ENCODE data around the gene FKBP8.
"Not testable (repeated sequence)": the region's sequence is repeated elsewhere in the genome, so short reads cannot be mapped to it uniquely, and the experiment has no call there.

The FKBP8 gene

DNA sequence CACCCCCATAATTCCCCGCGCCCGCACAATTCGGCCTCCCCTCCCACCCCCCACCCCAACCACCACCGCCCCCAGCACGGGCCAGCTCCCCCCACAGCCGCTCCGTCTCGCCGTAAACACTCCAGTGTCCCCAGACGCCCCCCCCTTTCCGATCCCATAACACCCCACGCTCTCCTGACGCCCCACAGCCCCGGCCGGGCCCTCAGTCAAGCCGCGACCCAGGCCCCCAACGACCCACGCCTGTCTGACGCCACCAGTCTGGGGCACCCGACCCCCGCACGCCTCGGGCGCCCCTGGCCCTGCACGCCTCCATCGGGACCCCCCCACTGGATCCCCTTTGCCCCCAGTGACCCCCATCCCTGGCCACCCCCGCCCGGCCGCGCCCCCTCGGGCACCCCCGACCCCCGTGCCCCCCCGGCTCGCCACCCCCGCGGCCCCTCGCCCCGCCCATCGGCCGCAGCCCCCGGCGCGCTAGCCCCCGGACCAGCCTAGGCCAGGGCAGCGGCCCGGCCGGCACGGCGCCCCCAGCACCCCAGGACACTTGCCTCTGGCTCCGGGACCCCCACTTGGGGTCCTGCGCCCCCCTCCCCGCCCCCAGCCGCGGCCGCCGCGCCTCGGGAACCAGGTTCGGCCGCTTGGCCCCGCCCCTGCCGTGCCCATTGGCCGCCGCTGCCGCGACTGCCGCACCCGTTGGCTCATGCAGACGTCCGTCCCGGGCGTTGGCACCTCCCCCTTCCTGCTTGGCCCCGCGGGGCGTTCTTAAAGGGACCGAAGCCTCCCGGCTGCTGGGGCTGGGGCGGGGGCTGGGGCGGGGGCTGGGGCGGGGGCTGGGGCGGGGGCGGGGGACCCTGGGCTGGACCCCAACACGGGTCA is at the start of gene FKBP8:
FKBP8 (minus strand) TSS at position 633 of the 873 bp plus-strand sequence. CDS start 1,603 bp downstream, outside the sequence.
- peak; percentile 88 for DNase-seq (ENCODE audit: low read depth in 2 of 2)

DNA sequence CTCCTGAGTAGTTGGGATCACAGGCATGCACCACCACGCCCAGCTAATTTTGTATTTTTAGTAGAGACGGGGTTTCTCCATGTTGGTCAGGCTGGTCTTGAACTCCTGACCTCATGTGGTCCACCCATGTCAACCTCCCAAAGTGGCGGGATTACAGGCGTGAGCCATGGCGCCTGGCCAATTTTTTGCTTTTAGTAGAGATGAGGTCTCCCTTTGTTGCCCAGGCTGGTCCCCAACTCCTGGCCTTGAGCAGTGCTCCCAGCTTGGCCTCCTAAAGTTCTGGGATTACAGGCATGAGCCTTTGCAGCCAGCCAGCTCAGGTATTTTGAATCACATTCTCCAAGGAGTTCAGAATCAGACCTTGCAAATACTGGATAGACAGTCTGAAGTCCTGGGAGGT is 49.4 kb upstream of the FKBP8 start:
- not testable (repeated sequence) for DNase-seq (ENCODE audit: low read depth in 2 of 2)

DNA sequence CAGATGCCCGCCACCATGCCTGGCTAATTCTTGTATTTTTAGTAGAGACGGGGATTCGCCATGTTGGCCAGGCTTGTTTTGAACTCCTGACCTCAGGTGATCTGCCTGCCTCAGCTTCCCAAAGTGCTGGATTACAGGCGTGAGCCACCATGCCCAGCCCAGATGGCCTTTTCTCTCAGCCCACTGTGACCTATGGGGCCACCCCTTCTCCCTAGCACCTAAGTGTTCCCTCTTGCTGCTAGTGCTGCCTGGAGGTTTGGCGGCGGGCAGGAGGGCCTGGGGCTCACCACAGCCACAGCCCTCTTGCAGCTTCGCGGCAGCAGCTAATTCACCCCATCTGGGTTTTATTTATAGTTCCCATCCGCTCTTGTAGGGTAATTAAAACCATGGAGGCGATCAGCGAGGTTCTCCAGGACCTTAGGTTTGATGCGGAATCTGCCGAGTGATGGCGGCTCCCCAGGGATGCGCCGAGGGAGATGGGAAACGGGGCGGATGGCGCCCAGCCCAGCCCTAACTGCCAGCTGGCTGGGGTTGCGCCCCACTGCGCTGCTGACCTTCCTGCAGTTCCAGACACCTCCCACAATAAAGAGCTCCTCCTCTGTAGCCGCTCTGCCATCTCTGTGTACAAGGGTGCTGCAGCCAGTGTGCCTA is 48.5 kb upstream of the FKBP8 start:
- DNase-seq (ENCODE audit: low read depth in 2 of 2), result no peak

DNA sequence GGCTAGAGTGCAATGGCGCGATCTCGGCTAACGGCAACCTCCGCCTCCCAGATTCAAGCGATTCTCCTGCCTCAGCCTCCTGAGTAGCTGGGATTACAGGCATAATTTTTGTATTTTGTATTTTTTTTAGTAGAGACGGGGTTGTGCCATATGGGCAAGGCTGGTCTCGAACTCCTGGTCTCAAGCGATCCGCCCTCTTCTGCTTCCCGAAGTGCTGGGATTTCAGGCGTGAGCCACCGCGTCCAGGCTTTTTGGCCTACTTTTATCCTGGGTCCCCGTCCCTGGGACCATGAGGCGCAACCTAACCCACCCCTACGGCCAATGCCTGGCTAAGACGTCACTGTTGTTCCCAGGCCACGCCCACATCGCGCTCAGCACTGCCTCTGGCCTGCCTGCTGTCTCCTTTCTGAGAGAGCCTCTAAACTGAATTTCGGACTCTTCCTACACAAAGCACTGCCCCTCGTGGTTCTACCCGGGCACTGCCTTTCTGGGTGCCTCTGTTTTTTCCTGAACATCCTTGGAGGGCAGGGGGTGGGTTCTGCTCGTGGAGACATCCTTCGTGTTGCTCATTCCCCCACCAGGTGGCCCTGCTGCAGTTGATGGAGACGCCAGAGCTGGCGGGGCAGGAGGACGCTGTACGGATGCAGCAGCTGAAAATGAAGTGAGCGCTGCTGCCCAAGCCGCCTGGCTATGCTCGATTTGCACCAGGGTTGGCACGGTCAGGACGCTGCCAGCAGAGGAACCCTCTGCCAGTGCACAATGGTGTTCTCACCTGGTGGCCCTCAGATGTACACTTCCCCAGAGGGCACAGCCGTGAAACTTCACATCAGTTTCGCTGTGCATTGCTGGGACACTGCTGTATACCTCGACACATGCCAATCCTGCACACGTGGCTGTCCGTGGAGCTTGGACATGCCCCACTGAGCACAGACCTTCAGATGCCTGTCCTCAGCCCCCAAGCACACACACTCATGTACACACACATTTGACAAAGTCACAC is 47.2 kb upstream of the FKBP8 start:
- DNase-seq (ENCODE audit: low read depth in 2 of 2), result no peak

DNA sequence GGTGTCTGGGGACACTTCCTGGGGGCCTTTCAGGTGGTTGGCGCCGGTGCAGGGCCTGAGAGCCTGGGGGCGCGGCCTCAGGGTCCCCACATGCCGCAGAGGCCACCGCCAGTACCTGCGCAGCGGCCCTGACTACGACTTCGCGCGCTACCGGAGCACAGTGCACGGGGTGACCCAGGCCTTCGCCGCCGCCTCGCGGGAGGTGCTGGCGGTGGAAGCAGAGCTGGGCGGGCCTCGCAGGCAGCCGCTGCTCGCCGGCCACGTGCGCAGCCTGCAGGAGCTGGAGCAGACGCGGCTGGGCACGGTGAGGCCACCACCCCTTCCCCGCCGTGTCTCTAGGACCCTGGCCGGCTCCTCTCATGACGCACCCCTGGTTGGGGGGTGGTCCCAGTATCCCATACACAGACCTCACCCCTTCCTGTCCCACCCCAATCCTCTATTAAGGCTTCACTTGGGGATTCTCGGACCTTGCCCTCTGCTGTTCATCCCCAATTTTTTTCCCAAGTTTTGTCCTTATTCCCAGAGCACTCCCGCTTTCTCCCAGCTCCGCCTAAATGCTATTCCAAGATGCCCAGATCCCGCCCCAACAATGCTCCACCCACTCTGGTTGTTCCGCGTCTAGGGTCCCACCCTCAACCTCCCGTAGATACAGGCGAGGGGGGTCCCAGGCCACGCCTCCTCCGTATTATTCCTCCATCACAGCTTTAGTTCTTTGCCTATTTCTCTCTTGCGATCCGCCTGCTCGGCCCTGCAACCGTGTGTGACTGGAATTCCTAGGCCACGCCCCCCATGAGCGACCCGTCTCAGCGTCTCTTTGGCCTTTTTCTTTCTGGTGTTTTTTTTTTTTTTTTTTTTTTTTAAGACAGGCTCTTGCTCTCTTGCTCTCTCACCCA is 46.3 kb upstream of the FKBP8 start:
- peak in 1 of 2 donors; percentile 55 for DNase-seq (ENCODE audit: low read depth in 2 of 2)

DNA sequence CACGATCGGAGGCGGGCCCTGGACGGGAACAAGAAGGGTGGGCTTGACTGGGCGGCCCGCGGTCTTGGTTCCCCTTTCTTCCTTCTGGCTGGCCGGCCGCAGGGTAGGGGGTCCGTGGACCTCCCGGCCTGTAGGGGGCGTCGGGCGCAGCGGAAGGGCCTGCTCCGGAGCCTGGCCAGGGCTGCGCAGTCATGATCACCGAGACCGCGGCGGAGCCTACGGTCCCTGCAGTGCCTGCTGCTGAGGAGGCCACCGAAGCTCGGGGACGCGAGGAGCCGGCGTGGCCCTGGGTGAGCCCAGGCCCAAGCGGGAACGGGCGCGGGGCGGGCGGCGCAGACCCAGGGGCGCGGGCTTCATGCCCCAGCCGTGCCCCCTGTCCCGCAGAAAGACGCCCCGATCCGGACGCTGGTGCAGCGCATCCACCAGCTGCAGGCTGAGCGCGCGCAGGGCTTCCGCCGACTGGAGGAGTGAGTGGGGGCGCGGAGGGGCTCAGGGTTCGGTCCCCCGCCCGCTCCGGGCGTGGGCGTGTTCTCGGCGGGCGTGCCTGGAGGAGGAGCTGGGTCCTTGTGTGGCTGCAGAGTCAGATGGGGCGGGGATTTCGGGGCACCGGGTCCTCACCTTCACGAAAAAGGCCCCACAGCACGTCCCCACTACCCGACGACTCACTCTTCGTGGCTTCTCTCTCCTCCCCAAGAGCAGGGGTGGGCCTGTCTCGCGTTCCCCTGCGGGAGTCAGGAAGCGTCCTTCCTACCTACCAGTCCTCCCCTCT is 45.4 kb upstream of the FKBP8 start, which contains the start of gene REX1BD:
REX1BD (plus strand) TSS at position 188 of the 769 bp plus-strand sequence; CDS start at position 192, 4 bp downstream.
- peak; percentile 86 for DNase-seq (ENCODE audit: low read depth in 2 of 2)

DNA sequence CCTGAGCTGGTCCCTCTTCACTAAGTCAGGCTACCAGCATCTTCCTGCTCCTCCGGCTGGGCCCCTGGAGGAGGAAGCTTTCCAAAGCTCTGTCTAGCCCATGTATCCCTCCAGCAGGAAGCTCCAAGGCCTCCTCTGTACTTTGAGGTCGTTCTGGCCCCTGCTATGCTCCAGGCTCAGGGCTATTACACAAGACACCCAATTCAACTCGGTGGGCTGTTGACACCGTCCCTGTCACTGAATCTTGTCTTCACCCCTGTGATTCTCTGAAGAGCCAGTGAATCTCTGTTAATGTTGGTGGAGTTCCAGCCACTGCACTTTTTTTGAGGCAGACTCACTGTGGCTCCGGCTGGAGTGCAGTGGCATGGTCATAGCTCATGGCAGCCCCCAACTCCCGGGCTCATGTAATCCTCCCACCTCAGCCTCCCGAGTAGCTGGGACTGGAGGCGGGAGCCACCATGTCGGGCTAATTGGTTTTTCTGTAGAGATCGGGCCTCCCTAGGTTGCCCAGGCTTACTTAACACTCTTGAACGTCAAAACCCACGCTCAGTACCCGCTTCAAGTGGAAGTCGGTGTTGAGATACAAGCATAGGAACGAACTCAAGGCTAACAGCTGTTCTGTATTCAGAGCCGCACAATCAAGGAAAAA is 44.7 kb upstream of the FKBP8 start:
- DNase-seq (ENCODE audit: low read depth in 2 of 2), result no peak

DNA sequence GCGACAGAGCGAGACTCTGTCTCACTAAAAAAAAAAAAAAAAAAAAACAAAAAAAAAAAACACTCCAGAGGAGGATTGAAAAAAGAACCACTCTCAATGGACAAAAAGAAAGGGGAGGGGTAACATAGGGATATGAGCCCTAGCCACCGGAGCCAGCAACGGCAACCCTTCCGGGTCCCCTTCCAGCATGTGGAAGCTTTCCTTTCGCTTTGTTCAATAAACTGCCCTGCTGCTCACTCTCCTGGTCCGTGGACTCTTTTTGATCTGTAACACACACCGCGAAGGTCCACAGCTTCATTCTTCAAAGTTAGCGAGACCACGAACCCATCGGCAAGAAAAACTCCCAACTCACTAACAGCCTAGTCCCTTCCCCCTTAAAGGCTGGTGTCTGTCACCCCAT is 44.2 kb upstream of the FKBP8 start:
- no peak for DNase-seq (ENCODE audit: low read depth in 2 of 2)

DNA sequence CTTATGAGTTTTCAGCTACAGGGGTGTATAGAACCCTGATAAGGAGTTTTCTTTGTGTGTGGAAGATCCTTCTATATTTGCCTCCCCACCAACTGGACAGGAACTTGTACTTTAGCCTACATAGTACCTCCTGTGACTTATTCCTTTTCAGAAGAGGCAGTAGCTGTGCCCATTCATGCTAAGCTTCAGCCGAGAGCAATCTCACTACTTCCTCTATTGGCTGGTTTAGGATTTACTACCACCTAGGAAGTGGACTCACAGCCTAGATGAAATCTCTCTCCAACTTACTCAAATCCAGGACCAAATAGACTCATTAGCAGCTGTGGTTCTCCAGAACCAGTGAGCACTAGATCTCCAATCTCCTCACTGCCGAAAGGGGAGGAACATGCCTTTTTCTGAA is 42.9 kb upstream of the FKBP8 start:
- DNase-seq (ENCODE audit: low read depth in 2 of 2), result no peak

DNA sequence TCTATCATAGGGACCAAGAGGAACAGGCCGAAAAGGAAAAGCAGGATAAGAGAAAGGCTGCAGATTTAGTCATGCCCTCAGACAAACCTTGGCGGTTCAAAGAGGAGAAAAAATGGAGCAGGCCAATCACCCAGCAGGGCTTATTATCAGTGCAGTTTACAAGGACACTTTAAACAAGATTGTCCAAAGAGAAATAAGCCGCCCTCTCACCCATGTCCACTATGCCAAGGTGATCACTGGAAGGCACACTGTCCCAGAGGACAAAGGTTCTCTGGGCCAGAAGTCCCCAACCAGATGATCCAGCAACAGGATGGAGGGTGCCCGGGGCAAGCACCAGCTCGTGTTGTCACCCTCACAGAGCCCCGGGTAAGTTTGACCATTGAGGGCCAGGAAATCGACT is 36.9 kb upstream of the FKBP8 start:
- no peak for DNase-seq (ENCODE audit: low read depth in 2 of 2)

DNA sequence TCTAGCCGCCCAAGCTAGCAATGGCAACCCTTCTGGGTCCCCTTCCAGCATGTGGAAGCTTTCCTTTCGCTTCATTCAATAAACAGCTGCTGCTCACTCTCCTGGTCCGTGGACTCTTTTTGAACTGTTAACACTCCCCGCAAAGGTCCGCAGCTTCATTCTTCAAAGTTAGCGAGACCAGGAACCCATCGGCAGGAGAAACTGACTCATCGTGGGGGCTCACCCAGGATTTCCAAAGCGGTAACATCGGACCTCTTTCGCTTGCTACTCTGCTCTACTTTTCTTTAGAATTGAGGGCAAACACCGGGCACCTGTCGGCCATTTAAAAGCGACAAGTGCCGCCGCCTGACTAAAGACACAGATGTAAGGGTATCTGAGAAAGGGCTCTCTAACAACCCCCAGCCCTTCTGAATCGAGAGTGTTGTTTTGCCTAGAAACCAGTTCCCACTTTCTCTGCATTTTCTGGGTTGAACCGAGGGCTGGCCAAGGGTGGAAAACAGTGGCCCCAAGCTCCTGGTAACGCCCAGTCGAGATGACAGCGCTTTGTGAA is 34.1 kb upstream of the FKBP8 start:
- DNase-seq (ENCODE audit: low read depth in 2 of 2), result no peak

DNA sequence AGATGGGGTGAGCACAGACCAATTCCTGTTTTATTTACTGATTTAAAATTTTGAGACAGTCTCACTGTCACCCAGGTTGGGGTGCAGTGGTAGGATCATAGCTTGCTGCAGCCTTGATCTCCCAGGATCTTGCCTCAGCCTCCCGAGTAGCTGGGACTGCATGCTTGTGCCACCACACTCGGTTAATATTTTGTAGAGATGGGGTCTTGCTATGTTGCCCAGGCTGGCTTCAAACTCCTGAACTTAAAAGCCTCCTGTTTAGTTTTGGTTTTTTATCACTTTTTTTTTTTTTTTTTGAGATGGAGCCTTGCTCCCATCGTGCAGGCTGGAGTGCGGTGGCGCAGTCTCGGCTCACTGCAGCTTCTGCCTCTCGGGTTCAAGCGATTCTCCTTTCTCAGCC is 33.0 kb upstream of the FKBP8 start:
- DNase-seq (ENCODE audit: low read depth in 2 of 2), result no peak

DNA sequence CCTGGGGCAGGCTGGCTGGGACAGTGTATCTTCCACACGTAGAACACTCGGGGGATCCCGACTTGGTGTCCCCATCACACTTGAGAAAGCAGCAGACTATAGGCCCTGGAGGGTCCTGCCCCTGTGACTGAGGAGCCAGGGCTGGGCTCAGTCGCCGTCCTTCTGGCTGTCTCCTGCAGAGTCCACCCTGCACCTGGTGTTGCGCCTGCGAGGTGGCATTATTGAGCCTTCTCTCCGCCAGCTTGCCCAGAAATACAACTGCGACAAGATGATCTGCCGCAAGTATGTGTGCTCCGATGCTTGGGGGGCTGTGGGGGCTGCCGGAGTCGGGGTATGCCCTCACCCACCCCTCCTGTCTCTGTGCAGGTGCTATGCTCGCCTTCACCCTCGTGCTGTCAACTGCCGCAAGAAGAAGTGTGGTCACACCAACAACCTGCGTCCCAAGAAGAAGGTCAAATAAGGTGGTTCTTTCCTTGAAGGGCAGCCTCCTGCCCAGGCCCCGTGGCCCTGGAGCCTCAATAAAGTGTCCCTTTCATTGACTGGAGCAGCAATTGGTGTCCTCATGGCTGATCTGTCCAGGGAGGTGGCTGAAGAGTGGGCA is 31.4 kb upstream of the FKBP8 start:
- no peak for DNase-seq (ENCODE audit: low read depth in 2 of 2)

DNA sequence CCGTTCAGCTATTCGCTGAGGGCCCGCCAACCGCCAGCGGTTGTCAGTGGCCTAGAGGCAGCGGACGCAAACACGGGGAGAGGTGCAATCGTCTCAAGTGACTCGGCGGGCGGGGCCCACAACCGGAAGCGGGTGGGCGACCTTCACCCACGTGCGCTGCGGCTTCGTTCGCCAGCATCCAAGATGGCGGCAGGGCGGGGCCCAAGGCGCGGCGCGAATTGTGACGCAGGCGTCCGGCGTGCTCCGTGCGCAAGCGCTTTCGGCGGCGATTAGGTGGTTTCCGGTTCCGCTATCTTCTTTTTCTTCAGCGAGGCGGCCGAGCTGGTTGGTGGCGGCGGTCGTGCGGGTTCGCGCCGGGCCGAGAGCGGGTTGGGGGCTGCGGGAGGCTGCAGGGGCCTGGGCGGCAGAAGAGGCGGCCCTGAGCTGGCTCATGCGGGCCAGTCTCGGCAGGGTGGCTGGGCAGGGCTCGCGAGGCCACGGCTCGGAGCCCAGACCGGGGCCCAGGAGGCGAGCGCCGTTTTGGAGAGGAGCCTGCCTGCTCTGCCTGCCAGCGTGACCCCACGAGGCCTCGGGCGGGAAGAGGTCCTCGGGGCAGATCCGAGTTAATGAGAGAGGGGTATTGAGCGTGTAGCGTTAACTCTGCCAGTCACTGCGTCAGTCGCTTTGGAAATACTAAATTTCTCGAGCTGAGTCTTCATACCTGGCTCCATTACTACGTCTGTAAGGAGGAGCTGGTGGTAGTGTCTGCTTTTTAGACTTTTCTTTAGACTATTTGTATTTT is 28.4 kb upstream of the FKBP8 start, which contains the start of gene UBA52:
UBA52 (plus strand) TSS at position 294 of the 781 bp plus-strand sequence. CDS start 1,444 bp downstream, outside the sequence.
- peak; percentile 96 to 98 for DNase-seq (ENCODE audit: low read depth in 2 of 2)

DNA sequence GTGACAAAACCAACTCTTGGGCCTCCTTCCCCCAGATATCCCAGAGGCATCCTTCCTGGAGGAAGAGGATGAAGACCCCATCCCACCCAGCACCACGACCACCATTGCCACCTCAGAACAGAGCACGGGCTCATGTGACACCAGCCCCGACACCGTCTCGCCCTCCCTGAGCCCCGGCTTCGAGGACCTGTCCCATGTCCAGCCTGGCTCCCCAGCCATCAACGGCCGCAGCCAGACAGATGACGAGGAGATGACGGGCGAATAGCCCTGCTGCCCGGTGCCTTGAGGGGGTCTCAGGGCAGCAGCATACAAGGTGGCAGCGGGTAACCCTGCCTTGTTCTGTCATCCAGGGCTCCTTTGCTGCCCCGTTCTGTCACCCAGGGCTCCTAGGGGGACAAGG is 25.0 kb upstream of the FKBP8 start:
- DNase-seq (ENCODE audit: low read depth in 2 of 2), result no peak

DNA sequence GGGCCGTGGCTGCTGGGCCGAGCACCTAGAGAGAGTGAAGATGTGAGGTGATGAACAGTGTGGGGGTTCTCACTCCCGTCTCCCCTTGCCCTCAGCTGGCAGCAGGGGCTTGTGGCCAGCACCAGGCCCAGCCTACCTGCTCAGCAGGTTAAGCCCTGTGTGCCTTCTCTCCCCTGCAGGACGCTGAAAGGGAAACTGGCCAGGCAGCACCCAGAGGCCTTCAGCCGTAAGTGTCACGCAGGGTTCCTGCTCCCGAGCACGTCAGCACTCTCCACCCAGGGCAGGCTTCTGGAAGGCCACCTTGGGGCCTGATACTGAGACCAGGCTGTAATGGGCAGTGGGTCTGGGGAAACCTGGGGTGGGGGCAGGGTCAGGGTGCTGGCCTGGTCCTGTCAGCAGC is 23.6 kb upstream of the FKBP8 start:
- no peak for DNase-seq (ENCODE audit: low read depth in 2 of 2)

DNA sequence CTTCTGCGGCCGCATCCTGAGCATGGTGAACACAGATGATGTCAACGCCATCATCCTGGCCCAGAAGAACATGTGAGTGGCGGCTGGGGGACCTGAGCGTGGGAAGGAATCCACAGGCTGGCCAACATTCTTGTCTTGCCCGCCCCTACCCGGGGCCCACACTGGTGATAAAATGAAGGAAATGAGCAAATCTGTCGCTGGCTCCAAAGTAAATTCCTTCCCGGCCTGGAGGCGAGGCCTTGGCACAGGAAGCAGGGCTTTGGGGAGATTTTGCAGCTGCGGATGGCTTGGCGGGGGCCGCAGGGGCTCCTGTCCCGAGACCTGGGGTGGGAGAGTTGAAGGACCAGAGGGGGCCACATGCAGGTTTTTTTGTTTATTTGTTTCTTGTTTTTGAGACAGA is 18.7 kb upstream of the FKBP8 start:
- DNase-seq (ENCODE audit: low read depth in 2 of 2), result no peak

DNA sequence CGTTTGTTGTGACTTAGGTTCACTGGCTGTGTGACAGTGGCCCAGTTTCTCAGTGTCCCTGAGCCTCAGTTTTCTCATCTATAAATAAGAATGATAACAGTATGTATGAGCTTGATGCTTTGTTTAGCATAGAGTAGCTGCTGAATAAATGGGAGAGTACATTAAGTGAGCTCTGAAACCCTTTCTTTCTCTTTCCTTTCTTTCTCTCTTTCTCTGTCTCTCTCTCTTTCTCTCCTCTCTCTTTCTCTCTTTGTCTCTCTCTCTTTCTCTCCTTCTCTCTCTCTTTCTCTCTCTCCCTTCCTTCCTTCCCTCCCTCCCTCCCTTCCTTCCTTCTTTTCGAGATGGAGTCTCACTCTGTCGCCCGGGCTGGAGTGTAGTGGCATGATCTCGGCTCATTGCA is 16.3 kb upstream of the FKBP8 start:
- no peak for DNase-seq (ENCODE audit: low read depth in 2 of 2)

Measured in stimulated activated CD8-positive, alpha-beta memory T cell treated with anti-CD3 and anti-CD28 coated beads, Interleukin-15, amount 100 ng/mL, for 4 hours (primary cell).